ENCODE measurements around the gene RNF128.

GRCh38 chrX:106734827-106735226 is 8.3 kb downstream of the RNF128 start:
- TF ChIP-seq POLR2AphosphoS5 (IDR thresholded peaks at IDR 0.05; ENCODE audit: low read depth, low read length), result no peak; the same call in 1 of the 2 replicates
- TF ChIP-seq TAF1 (IDR thresholded peaks at IDR 0.05; ENCODE audit: borderline replicate concordance, insufficient read depth, low read length), result no peak
- TF ChIP-seq REST (IDR thresholded peaks at IDR 0.05; ENCODE audit: insufficient read depth in 1 of 2, low read depth in 2 of 2, low read length in 2 of 2), result no peak
